Upper lobe of right lung (tissue), 1 donor: ENCODE data around the gene HDAC4. TPM values are rescaled to one million over a fixed set of nuclear protein-coding genes. Genes with fewer than 3 reads are reported as not detected.

ENCODE experiments used
- ATAC-seq: fragments of 200-7000 bp; cut with Tn5 transposase; one replicate; pipeline ENCODE4 v1.9.1; 2020; ENCODE audit warnings: mild to moderate bottlenecking, moderate library complexity
- DNase-seq: peaks from one replicate; pipeline ENCODE4 v3.0.0-alpha.2; 2020
- H3K27ac ChIP-seq: fragments of 200-600 bp; one replicate; pipeline ENCODE4 v1.8.0; 2022
- H3K27me3 ChIP-seq: fragments of 200-600 bp; one replicate; pipeline ENCODE4 v1.8.0; 2022; ENCODE audit warnings: mild to moderate bottlenecking
- H3K36me3 ChIP-seq: fragments of 200-600 bp; one replicate; pipeline ENCODE4 v1.8.0; 2022
- H3K4me1 ChIP-seq: fragments of 200-600 bp; one replicate; pipeline ENCODE4 v1.8.0; 2022
- H3K4me3 ChIP-seq: fragments of 200-600 bp; one replicate; pipeline ENCODE4 v1.8.0; 2022; ENCODE audit warnings: mild to moderate bottlenecking
- H3K9me3 ChIP-seq: fragments of 200-600 bp; one replicate; pipeline ENCODE4 v1.8.0; 2022
- intact Hi-C: fragments of 100-400 bp; cut with DNase I; formaldehyde crosslinking; loops from one replicate; pipeline ENCODE4 v1.11.0; 2022
- total RNA-seq: library from RNA; stranded (reverse); fragmentation: NEBNext Ultra II Directional; extraction: Animal tissue kit (Norgen Biotek cat#: 25700); gene quantifications from one replicate; pipeline ENCODE4 v1.2.1, GENCODE V29; 2021
- TF ChIP-seq, protein P1 (sequence below): fragments of 200-600 bp; IDR thresholded peaks from one replicate; pipeline ENCODE4 v1.8.0; 2022; ENCODE audit warnings: antibody characterized with exemption
- donor health status: DM: no; HTN: yes; CAD: no; lungs with severe emphysema.

HDAC4 gene
- total RNA-seq, 1 donor from 2014 or later: 44.1 TPM

DNA sequence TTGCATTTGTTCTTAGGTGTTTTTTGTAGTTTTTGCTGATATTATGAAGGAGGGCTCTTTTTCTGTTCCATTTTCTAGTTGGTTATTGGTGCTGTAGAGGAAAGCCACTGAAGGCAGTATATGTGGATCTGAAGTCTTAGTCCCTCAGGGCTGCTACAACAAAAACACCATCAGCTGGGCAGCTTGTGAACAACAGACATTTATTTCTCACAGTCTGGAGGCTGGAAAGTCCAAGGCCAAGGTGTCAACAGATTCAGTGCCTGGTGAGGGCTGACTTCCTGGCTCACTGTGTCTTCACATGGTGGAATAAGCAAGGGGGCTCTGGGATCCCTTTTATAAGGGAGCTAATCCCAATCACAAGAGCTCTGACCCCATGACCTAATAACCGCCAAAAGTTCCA lies 31.4 kb upstream of the HDAC4 start:
- H3K27ac ChIP-seq: no peak overlapping the region
- no peaks in the 10 kb centered on the region for H3K27me3 ChIP-seq
- no peaks in the 10 kb centered on the region for H3K4me1 ChIP-seq
- ATAC-seq: no peak
- DNase-seq: no peak
- no peak overlapping the region for H3K4me3 ChIP-seq
- no peaks in the 10 kb centered on the region for H3K36me3 ChIP-seq
- H3K9me3 ChIP-seq: no peaks in the 10 kb centered on the region
- intact Hi-C loops: no loop called here
- TF ChIP-seq, protein P1, sequence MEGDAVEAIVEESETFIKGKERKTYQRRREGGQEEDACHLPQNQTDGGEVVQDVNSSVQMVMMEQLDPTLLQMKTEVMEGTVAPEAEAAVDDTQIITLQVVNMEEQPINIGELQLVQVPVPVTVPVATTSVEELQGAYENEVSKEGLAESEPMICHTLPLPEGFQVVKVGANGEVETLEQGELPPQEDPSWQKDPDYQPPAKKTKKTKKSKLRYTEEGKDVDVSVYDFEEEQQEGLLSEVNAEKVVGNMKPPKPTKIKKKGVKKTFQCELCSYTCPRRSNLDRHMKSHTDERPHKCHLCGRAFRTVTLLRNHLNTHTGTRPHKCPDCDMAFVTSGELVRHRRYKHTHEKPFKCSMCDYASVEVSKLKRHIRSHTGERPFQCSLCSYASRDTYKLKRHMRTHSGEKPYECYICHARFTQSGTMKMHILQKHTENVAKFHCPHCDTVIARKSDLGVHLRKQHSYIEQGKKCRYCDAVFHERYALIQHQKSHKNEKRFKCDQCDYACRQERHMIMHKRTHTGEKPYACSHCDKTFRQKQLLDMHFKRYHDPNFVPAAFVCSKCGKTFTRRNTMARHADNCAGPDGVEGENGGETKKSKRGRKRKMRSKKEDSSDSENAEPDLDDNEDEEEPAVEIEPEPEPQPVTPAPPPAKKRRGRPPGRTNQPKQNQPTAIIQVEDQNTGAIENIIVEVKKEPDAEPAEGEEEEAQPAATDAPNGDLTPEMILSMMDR: no peak

DNA sequence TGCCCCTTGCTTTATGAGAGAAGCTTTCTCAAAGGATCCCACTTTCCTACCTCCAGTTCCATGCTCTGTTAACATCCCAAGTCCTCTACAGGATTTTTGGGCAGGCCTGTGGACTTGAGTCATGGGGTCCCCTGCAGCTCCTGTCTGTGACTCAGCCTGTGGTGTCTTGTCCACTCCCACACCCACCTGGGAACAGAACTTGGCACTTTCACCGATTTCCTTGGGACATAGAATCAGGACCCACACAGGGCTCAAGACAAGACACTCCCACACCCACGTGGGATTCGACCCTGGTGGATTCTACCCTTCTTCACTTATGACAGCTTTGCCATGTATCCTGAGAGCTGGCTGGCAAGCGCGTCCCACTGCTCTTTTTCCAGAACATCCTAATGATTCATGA lies 30.7 kb upstream of the HDAC4 start:
- Histone ChIP-seq H3K36me3 (no peaks in the 10 kb centered on the region), H3K27ac (no peak overlapping the region), H3K27me3 (no peaks in the 10 kb centered on the region), H3K4me1 (no peaks in the 10 kb centered on the region), H3K4me3 (no peak overlapping the region), H3K9me3 (no peaks in the 10 kb centered on the region)
- DNase-seq (no peak), ATAC-seq (no peak)
- intact Hi-C loops: no loop called here
- TF ChIP-seq, protein P1: no peak

DNA sequence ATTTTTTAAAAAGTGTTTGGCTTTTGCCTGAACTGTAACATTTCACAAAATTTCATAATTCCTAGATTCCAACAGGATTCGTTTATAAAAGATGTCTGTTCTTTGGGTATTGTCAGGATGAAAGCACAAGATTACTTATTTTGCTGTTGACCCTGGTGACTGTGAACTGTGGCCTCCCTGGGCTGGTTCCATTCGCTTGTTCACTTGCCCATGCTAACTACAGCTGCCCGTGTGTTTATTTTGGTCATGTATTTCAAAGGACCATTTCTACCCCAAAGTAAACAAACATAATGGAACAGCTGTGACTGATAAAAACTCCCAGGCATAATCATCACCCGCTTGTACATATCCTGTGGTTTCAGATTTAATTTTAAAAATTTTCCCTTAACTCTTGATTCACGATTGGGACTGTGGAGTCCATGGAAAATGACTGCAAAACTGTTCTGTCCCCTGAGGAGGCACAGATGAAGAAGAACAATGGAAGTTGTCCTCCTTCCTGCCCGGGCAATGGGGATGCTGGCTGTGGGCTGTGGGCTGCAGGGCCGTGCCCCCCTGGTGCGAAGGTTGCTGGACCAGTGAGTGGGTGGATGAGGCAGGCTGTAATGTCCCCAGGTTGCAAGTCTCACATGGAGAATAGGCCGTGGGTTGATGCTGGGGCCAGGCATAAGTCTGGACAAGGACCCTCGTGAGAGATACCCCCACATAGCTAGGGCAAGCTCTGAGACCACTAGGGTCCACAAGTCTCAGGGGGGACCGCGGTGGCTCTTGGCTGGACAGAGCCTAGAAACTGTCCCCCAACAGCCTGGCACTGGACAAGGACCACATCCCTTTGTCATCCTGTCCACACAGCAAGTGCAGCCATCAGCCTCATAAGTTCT lies 28.9 kb upstream of the HDAC4 start:
- Histone ChIP-seq H3K4me1 (no peaks in the 10 kb centered on the region), H3K27me3 (no peaks in the 10 kb centered on the region), H3K27ac (no peak overlapping the region), H3K4me3 (no peak overlapping the region), H3K9me3 (no peaks in the 10 kb centered on the region), H3K36me3 (no peaks in the 10 kb centered on the region)
- DNase-seq: no peak
- ATAC-seq: no peak
- TF ChIP-seq, protein P1: no peak
- intact Hi-C loops: no loop called here

DNA sequence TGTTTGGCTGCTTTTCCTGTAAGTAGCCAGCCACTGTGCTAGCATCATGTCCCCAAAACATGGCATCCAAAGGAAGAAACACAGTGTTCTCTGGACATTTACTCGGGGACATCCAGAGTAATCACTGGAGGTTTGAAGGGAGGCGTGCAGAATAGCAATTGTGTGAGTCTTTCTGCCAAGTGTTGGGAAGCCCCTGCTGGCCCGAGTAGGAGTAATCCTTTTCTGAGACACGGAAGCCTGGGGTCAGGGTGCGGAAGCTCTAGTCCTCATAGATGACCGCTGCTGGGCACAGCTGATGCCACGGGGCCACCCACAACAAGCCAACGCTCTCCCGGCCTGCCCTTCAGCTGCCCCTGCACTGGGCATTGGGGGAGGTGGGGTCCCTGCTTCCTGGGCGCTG lies 24.8 kb upstream of the HDAC4 start:
- intact Hi-C loops: no loop called here
- no peak for DNase-seq
- ATAC-seq: no peak
- Histone ChIP-seq H3K4me1 (no peaks in the 10 kb centered on the region), H3K36me3 (no peaks in the 10 kb centered on the region), H3K27me3 (no peaks in the 10 kb centered on the region), H3K4me3 (no peak overlapping the region), H3K27ac (no peak overlapping the region), H3K9me3 (no peaks in the 10 kb centered on the region)
- TF ChIP-seq, protein P1: no peak

DNA sequence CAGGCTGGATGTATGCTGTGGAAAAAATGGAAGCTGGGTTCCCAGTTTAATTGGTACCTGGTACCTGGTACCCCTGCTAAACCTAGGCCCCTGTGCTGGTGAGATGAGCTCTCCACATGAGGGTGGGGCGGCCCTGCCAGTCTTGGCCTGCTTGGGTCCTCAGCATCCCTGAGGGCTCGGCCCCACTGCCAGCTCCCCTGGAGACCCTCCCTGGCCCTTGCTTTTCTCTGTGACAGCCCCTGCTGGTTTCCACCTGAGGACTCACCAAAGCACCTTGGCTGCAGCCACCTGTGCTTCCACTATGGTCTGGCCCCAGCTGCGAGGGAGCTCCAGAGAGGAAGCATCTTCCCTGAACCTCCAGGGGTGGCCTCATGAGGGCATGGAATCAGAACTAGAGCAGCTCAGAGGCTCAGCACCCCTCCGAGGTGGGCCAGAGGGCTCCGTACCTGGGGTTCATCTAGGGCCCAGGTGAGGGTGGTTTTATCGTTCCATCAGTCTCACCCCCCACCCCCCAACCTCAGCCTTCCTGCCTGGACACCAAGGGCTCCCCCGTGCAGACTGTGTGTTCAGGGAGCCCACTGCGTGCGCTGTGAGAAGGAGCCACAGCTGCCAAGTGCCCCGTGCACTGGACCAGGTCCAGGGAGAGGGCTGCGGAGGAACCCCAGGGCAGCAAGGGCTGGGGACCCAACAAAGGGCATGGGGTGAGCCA lies 23.7 kb upstream of the HDAC4 start:
- TF ChIP-seq, protein P1: no peak
- ATAC-seq (peak; percentile 15), DNase-seq (no peak)
- Histone ChIP-seq H3K4me1 (no peaks in the 10 kb centered on the region), H3K27me3 (no peaks in the 10 kb centered on the region), H3K36me3 (no peaks in the 10 kb centered on the region), H3K27ac (no peak overlapping the region), H3K9me3 (no peaks in the 10 kb centered on the region), H3K4me3 (no peak overlapping the region)
- intact Hi-C loops: no loop called here
